Pancreas (tissue), 10 donors: ENCODE data around the gene GPANK1. TPM values are rescaled to one million over a fixed set of nuclear protein-coding genes. Genes with fewer than 3 reads are reported as not detected.
A peak's percentile ranks its signal among the peaks of the same experiment; 100 is the strongest.

ENCODE experiments used
- ATAC-seq, 4 donors: fragments of 200-7000 bp; cut with Tn5 transposase; one replicate each; pipeline versions ENCODE4 v1.8.0 to v1.9.1; 2020; ENCODE audit warnings: mild to moderate bottlenecking in 4 of 4, moderate library complexity in 4 of 4
- DNase-seq, 6 donors: peaks; one replicate each; pipeline ENCODE4 v3.0.0-alpha.2; 2020
- FAIRE-seq: peaks from 2 replicates; lab custom pipeline; 2012; peaks lifted over from hg19 to GRCh38; lab: Jason Lieb, UNC
- H3K27ac ChIP-seq, 4 donors: fragments of 200-600 bp; sonication (generic); 1 replicate in 3 of 4; 2 replicates in 1 of 4; pipeline versions ENCODE4 v1.5.0 to v1.8.0; 2020
- H3K27me3 ChIP-seq, 4 donors: fragments of 200-600 bp; one replicate each; pipeline ENCODE4 v1.8.0; 2021
- H3K36me3 ChIP-seq, 3 donors: fragments of 200-600 bp; sonication (generic) in 1 of 3; one replicate each; pipeline versions ENCODE4 v1.5.0 to v1.8.0; 2020 to 2021
- H3K4me1 ChIP-seq, 3 donors: fragments of 200-600 bp; one replicate each; pipeline ENCODE4 v1.8.0; 2021
- H3K4me3 ChIP-seq, 4 donors: fragments of 200-600 bp; sonication (generic) in 2 of 4; one replicate each; pipeline versions ENCODE4 v1.5.0 to v1.8.0; 2020 to 2021
- H3K9me3 ChIP-seq, 4 donors: fragments of 200-600 bp; one replicate each; pipeline ENCODE4 v1.8.0; 2021
- WGBS, 2 donors: extraction: QIAGEN DNeasy Blood & Tissue Kit; methylation state at CpG; one replicate each; pipeline ENCODE4 v1.1.7; 2013; 5-methylcytosine and 5-hydroxymethylcytosine counted together
- intact Hi-C, 3 donors: fragments of 100-400 bp; cut with DNase I; formaldehyde crosslinking; loops; one replicate each; pipeline versions ENCODE4 v1.11.1 to v1.14.2; 2022
- polyA plus RNA-seq, 2 donors: library from polyadenylated mRNA; stranded (reverse); fragments of 200-250 nt; gene quantifications; one replicate each; pipeline ENCODE4 v1.2.3, GENCODE V29; 2013
- total RNA-seq, 6 donors: library from RNA; stranded (reverse); fragmentation: NEBNext Ultra II Directional in 4 of 6; extraction: Animal tissue kit (Norgen Biotek cat#: 25700) in 4 of 6; gene quantifications; one replicate each; pipeline versions ENCODE4 v1.2.1 to v1.2.4, GENCODE V29; 2021 to 2023
- TF ChIP-seq, protein P1 (sequence below), 4 donors: fragments of 200-600 bp; sonication (generic) in 3 of 4; IDR thresholded peaks; one replicate each; pipeline versions ENCODE4 v1.5.0 to v1.8.0; 2021; ENCODE audit warnings: antibody characterized with exemption in 4 of 4
- donor health status: healthy with polysubstance abuse.
- donor health status: DM: no; HTN: no; CAD: no; lungs with moderate emphysema.
- donor health status: DM: no; HTN: no; CAD: no.
- donor health status: control.
- donor health status: control.
- donor health status: Bipolar disorder and iron deficiency.
- donor health status: DM: yes; HTN: yes; CAD: no.
- donor health status: DM: no; HTN: no; CAD: no.
- donor health status: DM: no; HTN: no; CAD: no.
- donor health status: DM: yes; HTN: yes; CAD: no.

The GPANK1 gene
- total and polyA plus RNA-seq, 8 donors = 5.5 to 11.6 (median 7.0) TPM

DNA sequence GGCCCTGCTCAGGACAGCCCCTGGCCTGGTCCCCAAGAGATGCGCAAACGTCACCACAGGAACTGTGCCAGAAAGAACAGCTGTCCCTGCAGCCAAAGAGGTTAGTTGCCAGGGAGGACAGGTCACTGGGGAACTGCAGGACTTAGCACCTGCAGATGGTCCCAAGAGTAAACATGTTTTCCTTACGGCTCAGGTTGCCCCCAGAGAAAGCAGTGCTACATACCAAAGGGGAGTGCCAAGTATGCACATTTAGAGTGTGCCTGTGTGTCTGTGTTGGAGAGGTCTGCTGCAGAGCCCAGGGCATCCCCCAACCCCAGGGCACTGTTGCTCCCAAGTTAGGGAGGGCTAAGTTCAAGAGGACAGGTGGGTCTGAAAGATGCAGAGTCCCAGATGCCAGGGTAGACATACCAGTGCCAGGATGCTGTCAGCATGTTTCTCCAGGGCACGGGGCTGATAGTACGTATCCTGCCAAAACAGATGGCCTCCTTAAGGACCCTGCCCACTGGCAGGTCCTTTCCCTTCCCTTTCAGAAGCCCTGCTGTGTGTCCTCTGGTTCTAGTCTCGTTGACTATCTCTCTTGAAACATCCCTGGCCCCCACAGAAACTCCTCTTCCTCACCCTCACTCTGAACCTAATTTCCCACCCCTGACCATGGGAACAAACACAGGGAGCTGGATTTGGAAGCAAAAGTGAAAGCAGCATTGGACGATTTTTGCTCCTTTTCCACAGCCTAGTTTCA, 37.0 kb upstream of the GPANK1 start:
- no peaks in the 10 kb centered on the region for H3K27me3 ChIP-seq
- no peaks in the 10 kb centered on the region for H3K9me3 ChIP-seq
- peak overlapping the region in 3 of 4 donors; percentile 42 to 88 (median 84) for H3K4me3 ChIP-seq
- peak overlapping the region in 1 of 4 donors; percentile 94 for H3K27ac ChIP-seq
- no peak for FAIRE-seq
- TF ChIP-seq, protein P1, sequence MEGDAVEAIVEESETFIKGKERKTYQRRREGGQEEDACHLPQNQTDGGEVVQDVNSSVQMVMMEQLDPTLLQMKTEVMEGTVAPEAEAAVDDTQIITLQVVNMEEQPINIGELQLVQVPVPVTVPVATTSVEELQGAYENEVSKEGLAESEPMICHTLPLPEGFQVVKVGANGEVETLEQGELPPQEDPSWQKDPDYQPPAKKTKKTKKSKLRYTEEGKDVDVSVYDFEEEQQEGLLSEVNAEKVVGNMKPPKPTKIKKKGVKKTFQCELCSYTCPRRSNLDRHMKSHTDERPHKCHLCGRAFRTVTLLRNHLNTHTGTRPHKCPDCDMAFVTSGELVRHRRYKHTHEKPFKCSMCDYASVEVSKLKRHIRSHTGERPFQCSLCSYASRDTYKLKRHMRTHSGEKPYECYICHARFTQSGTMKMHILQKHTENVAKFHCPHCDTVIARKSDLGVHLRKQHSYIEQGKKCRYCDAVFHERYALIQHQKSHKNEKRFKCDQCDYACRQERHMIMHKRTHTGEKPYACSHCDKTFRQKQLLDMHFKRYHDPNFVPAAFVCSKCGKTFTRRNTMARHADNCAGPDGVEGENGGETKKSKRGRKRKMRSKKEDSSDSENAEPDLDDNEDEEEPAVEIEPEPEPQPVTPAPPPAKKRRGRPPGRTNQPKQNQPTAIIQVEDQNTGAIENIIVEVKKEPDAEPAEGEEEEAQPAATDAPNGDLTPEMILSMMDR (IDR thresholded peaks at IDR 0.05) = no peak
- peak in 1 of 4 donors; percentile 1 for ATAC-seq
- intact Hi-C loops = no loop called here
- H3K4me1 ChIP-seq = peaks cover 0 to 12% (median 10%) of the 10 kb centered on the region in 3 donors
- DNase-seq = no peak
- WGBS, 2 donors = 23 to 27% methylated on average over 7 of the region's 7 CpGs
- H3K36me3 ChIP-seq = peaks cover 0 to 4% (median under 1%) of the 10 kb centered on the region in 3 donors

DNA sequence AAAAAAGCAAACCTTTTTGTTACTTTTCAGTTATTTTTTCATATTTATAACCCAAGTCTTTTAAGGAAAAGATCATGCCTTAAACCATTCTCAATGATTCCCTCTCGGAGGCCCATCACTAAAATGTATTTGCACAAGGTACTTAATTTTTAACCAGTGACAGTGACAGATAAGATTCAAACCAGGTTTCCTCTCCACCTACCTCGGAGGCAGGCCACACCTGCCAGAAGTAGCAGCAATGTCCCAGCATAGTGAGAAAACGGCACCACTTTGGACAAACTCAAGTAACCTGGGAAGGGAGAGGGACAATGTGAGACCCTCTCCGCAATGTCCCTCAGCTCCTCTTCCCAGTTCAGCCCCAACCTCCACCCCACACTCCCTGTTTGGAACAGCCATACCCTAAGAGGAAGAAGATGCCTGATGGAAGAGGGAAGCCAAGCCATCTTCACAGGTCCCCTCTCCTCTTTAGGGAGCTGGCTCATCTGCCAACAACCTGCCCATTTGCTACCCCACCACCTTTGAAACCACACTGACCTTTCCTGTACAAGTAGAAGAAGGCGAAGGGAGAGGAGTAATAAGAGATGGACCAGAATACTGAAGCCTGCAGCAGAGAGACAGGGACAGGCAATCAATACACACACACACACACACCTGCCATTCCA, 36.1 kb upstream of the GPANK1 start:
- intact Hi-C loops = no loop called here
- Histone ChIP-seq H3K9me3 (no peaks in the 10 kb centered on the region), H3K4me3 (no peak overlapping the region), H3K36me3 (peaks cover 0 to 6% (median 4%) of the 10 kb centered on the region in 3 donors), H3K27ac (no peak overlapping the region), H3K27me3 (no peaks in the 10 kb centered on the region), H3K4me1 (peaks cover 0 to 12% (median 10%) of the 10 kb centered on the region in 3 donors)
- ATAC-seq (no peak), DNase-seq (no peak), FAIRE-seq (no peak)
- 55% methylated on average over 5 of the region's 5 CpGs for WGBS, 2 donors
- TF ChIP-seq, protein P1 (IDR thresholded peaks at IDR 0.05) = no peak

DNA sequence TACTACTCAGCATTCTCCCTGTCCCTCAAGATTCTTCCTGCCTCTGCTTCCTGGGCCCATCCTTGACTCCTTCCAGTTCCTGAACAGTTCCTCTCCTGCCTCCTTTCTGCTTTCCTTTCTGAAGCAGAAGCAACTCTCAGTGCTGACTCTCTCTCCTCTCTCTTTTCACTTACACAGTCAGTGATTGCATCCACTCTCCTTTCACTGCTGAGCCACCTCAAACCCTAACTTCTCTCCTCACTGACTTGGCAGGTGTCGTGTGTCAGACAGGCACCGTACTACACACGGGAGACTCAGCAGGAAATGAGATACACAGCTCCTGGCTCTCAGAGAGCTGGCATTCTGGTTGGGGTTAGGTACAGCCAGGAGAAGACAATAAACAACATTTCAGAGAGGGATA, 32.8 kb upstream of the GPANK1 start:
- intact Hi-C loops = no loop called here
- no peak for DNase-seq
- H3K4me1 ChIP-seq = peaks cover 0 to 10% (median 7%) of the 10 kb centered on the region in 3 donors
- no peak overlapping the region for H3K4me3 ChIP-seq
- TF ChIP-seq, protein P1 (IDR thresholded peaks at IDR 0.05) = no peak
- H3K36me3 ChIP-seq = peaks cover 3 to 12% (median 6%) of the 10 kb centered on the region in 3 donors
- no peaks in the 10 kb centered on the region for H3K27me3 ChIP-seq
- no peaks in the 10 kb centered on the region for H3K9me3 ChIP-seq
- ATAC-seq = no peak
- 52 to 70% methylated on average over 3 of the region's 3 CpGs for WGBS, 2 donors
- no peak overlapping the region for H3K27ac ChIP-seq
- FAIRE-seq = no peak

DNA sequence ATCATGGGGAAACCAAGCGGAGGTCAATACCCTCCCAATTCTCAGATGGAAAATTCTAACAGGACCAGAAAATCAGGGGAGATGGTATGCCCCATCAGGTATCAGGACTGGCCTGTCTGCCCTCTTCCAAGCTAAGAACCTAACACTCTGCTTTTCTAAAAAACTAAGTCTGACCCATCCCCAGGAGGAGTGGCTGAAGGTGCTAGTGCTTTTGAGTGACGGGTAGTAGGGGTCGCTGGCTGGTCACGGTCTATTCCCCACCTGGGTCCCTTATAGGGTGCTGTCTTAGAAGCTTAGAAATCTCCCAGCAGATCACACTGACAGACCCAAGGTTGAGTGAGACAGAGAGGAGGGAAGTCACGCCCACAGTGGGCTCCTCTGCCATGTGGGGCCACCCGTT, 28.7 kb upstream of the GPANK1 start:
- WGBS, 2 donors = 91 to 92% methylated on average over 6 of the region's 6 CpGs
- no peaks in the 10 kb centered on the region for H3K27me3 ChIP-seq
- H3K4me3 ChIP-seq = no peak overlapping the region
- intact Hi-C loops = no loop called here
- ATAC-seq (no peak), DNase-seq (no peak), FAIRE-seq (no peak)
- H3K36me3 ChIP-seq = peaks cover 6 to 14% (median 12%) of the 10 kb centered on the region in 3 donors
- TF ChIP-seq, protein P1 (IDR thresholded peaks at IDR 0.05) = no peak
- no peaks in the 10 kb centered on the region for H3K4me1 ChIP-seq
- no peaks in the 10 kb centered on the region for H3K9me3 ChIP-seq
- H3K27ac ChIP-seq = no peak overlapping the region
